ENCODE results near the gene SEM1. TPM values are rescaled to one million over a fixed set of nuclear protein-coding genes. Genes with fewer than 3 reads are reported as not detected.
"Not testable (repeated sequence)": the region's sequence is repeated elsewhere in the genome, so short reads cannot be mapped to it uniquely, and the experiment has no call there.

SEM1 gene
- total RNA-seq, 1 experiment from 2014 or later, result 263 TPM

GRCh38 chr7:96647733-96648132 is 61.9 kb downstream of the SEM1 start:
- Histone ChIP-seq H3K27me3 (ENCODE audit: low read length) (no peaks in the 10 kb centered on the region), H3K9me3 (ENCODE audit: low read length) (no peaks in the 10 kb centered on the region), H3K4me2 (ENCODE audit: low read length) (no peak overlapping the region), H3K9ac (ENCODE audit: low read length) (no peak overlapping the region), H3K9me2 (replicated peaks; ENCODE audit: low read length) (no peaks in the 10 kb centered on the region), H2AFZ (ENCODE audit: low read length) (no peak overlapping the region), H3K4me3 (ENCODE audit: low read length) (no peak overlapping the region), H3F3A (ENCODE audit: low read length, unreplicated experiment) (no peaks in the 10 kb centered on the region), H3K4me1 (ENCODE audit: insufficient read depth, low read length) (no peaks in the 10 kb centered on the region), H3K36me3 (ENCODE audit: low read depth, low read length) (no peaks in the 10 kb centered on the region), H3K27ac (ENCODE audit: low read length) (no peak overlapping the region), H4K20me1 (ENCODE audit: low read length) (no peaks in the 10 kb centered on the region), H3K79me2 (ENCODE audit: low read length) (no peaks in the 10 kb centered on the region)
- intact Hi-C loops (cut with micrococcal nuclease), result no loop called here
- no peak for TF ChIP-seq EZH2phosphoT487 (IDR thresholded peaks at IDR 0.05; ENCODE audit: borderline replicate concordance, low read length)
- TF ChIP-seq EZH2 (IDR thresholded peaks at IDR 0.05; ENCODE audit: low read length, unreplicated experiment), result no peak
- TF ChIP-seq, protein P1, sequence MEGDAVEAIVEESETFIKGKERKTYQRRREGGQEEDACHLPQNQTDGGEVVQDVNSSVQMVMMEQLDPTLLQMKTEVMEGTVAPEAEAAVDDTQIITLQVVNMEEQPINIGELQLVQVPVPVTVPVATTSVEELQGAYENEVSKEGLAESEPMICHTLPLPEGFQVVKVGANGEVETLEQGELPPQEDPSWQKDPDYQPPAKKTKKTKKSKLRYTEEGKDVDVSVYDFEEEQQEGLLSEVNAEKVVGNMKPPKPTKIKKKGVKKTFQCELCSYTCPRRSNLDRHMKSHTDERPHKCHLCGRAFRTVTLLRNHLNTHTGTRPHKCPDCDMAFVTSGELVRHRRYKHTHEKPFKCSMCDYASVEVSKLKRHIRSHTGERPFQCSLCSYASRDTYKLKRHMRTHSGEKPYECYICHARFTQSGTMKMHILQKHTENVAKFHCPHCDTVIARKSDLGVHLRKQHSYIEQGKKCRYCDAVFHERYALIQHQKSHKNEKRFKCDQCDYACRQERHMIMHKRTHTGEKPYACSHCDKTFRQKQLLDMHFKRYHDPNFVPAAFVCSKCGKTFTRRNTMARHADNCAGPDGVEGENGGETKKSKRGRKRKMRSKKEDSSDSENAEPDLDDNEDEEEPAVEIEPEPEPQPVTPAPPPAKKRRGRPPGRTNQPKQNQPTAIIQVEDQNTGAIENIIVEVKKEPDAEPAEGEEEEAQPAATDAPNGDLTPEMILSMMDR (conservative IDR thresholded peaks at IDR 0.05; ENCODE audit: low read depth, low read length), result no peak
- no TSS peak for BruUV-seq (replicated peaks)
- ChIA-PET POLR2A (ENCODE audit: unreplicated experiment) (no interaction called here), CTCF (no interaction called here)
- ATAC-seq (no peak), DNase-seq (no peak)

DNA sequence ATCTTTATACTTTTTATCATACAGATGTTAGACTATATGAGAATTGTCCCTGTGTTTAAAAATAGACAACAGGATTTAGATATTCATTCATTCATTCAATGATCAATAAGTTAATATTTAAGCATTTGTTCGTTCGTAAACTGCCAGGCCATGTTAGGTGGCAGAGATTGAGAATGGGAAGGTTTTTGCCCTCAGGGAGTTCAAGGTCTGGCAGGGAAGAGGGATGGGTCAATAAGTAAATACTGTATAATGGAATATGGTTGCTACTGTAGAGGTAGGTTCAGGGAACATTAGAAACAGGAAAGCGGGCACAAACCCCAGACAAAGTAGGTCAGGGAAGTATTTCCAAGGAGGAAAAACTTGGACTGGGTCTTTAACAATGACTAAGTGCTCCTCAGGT is 64.6 kb downstream of the SEM1 start:
- CTCF ChIA-PET, result no interaction called here
- no peak for DNase-seq
- TF ChIP-seq EZH2phosphoT487 (IDR thresholded peaks at IDR 0.05; ENCODE audit: borderline replicate concordance, low read length) (no peak), EZH2 (IDR thresholded peaks at IDR 0.05; ENCODE audit: low read length, unreplicated experiment) (no peak)
- TF ChIP-seq, protein P1 (conservative IDR thresholded peaks at IDR 0.05; ENCODE audit: low read depth, low read length), result no peak

DNA sequence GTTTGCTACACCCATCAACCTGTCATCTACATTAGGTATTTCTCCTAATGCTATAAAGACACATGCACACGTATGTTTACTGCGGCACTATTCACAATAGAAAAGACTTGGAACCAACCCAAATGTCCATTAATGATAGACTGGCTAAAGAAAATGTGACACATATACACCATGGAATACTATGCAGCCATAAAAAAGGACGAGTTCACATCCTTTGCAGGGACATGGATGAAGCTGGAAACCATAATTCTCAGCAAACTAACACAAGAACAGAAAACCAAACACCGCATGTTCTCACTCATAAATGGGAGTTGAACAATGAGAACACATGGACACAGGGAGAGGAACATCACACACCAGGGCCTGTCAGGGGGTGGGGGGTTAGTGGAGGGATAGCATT is 66.2 kb downstream of the SEM1 start:
- H3K9me3 ChIP-seq (ENCODE audit: low read length); H3K4me1 ChIP-seq (ENCODE audit: insufficient read depth, low read length); H3K9me2 ChIP-seq (replicated peaks; ENCODE audit: low read length); H4K20me1 ChIP-seq (ENCODE audit: low read length); POLR2A ChIA-PET (ENCODE audit: unreplicated experiment); H3K27ac ChIP-seq (ENCODE audit: low read length); DNase-seq; H2AFZ ChIP-seq (ENCODE audit: low read length); H3K27me3 ChIP-seq (ENCODE audit: low read length); H3K36me3 ChIP-seq (ENCODE audit: low read depth, low read length); H3K4me2 ChIP-seq (ENCODE audit: low read length); H3K79me2 ChIP-seq (ENCODE audit: low read length); ATAC-seq; CTCF ChIA-PET; H3F3A ChIP-seq (ENCODE audit: low read length, unreplicated experiment); H3K9ac ChIP-seq (ENCODE audit: low read length); BruUV-seq (replicated peaks); H3K4me3 ChIP-seq (ENCODE audit: low read length): not testable (repeated sequence)
- intact Hi-C loops (cut with micrococcal nuclease), result loop anchor here (5.0 kb wide), 1 partner anchor 44 kb away; no protein-coding TSS in a partner anchor

More for the DNA sequence above, 64.6 kb downstream of the SEM1 start:
- no peaks in the 10 kb centered on the region for H3K4me1 ChIP-seq (ENCODE audit: insufficient read depth, low read length)
- H3K27me3 ChIP-seq (ENCODE audit: low read length), result no peaks in the 10 kb centered on the region
- BruUV-seq (replicated peaks), result no TSS peak
- intact Hi-C loops (cut with micrococcal nuclease), result no loop called here
- no peaks in the 10 kb centered on the region for H3K36me3 ChIP-seq (ENCODE audit: low read depth, low read length)
- H2AFZ ChIP-seq (ENCODE audit: low read length), result no peak overlapping the region
- no peak for ATAC-seq
- no peak overlapping the region for H3K9ac ChIP-seq (ENCODE audit: low read length)
- H3K4me3 ChIP-seq (ENCODE audit: low read length), result no peak overlapping the region
- no peaks in the 10 kb centered on the region for H3K9me2 ChIP-seq (replicated peaks; ENCODE audit: low read length)
- H3K79me2 ChIP-seq (ENCODE audit: low read length), result no peaks in the 10 kb centered on the region
- no peak overlapping the region for H3K27ac ChIP-seq (ENCODE audit: low read length)
- H4K20me1 ChIP-seq (ENCODE audit: low read length), result no peaks in the 10 kb centered on the region
- POLR2A ChIA-PET (ENCODE audit: unreplicated experiment), result no interaction called here
- no peaks in the 10 kb centered on the region for H3F3A ChIP-seq (ENCODE audit: low read length, unreplicated experiment)
- no peak overlapping the region for H3K4me2 ChIP-seq (ENCODE audit: low read length)
- no peaks in the 10 kb centered on the region for H3K9me3 ChIP-seq (ENCODE audit: low read length)

Data from PC-3 (cell line).